ENCODE measurements around the gene KRTAP10-7.

DNA sequence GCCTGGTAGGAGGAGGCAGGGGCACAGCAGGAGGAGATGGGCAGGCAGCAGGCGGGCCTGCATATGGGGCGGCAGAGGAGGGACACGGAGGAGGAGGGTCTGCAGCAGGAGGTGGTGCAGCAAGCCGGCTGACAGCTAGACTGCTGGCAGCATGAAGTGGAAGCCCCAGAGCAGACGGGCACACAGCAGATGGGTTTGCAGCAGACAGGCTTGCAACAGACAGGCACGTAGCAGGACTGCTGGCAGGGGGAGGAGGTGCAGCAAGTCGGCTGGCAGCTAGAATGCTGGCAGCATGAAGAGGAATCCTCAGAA lies 20.6 kb upstream of the KRTAP10-7 start:
- TF ChIP-seq CTCF (IDR thresholded peaks at IDR 0.05; ENCODE audit: insufficient read depth, low read length, poor library complexity, severe bottlenecking) (no peak), EZH2phosphoT487 (conservative IDR thresholded peaks at IDR 0.05; ENCODE audit: low read length) (no peak)
